ENCODE results near the gene SPOPL. TPM values are rescaled to one million over a fixed set of nuclear protein-coding genes. Genes with fewer than 3 reads are reported as not detected.

The SPOPL gene
- total and polyA plus RNA-seq, 2 donors (not counting 1 experiment from before 2014, with no cell fraction given), result 11.5 to 15.2 TPM

DNA sequence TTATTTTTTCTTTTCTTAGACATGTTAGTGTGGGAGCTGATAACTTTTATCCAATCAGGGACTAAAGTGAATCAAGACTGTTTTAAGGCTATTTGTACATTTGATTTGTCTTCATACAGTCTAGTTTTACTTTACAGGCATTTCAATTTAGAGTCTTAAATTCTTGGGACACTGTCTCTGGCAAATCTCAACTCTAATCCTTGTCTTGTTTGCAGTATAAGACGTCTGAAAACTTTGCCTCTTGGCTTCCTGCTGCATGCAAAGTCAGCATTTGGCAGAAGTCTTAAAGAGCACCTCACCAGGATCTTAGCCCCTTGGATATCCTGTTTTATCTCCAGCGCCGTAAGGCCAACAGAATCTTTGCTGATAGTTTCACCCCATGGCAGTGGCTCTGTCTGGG lies 30.3 kb downstream of the SPOPL start:
- Histone ChIP-seq H3K79me2 (ENCODE audit: control insufficient read depth, insufficient read depth, low read length) (peaks cover 2% of the 10 kb centered on the region), H3K36me3 (ENCODE audit: control insufficient read depth, insufficient read depth, low read length) (no peaks in the 10 kb centered on the region), H3K9me3 (ENCODE audit: control insufficient read depth, insufficient read depth, low read depth, low read length) (no peaks in the 10 kb centered on the region), H3K27me3 (ENCODE audit: control insufficient read depth, insufficient read depth, low read length) (no peaks in the 10 kb centered on the region), H3K4me3 (replicated peaks in 1 of 4; ENCODE audit: control extremely low read depth in 1 of 4, insufficient read depth in 1 of 4, low read depth in 3 of 4, low read length in 4 of 4) (no peak overlapping the region), H4K20me1 (ENCODE audit: control insufficient read depth, extremely low read depth, insufficient read depth, low read length) (no peaks in the 10 kb centered on the region), H3K9ac (ENCODE audit: insufficient read depth, low read length) (no peak overlapping the region), H3K27ac (ENCODE audit: insufficient read depth, low read length) (no peak overlapping the region), H2AFZ (ENCODE audit: low read length) (no peak overlapping the region), H3K4me2 (ENCODE audit: extremely low read depth, insufficient read depth, low read length) (no peak overlapping the region), H3K4me1 (ENCODE audit: control insufficient read depth, extremely low read depth, insufficient read depth, low read length) (no peaks in the 10 kb centered on the region)
- no peak for TF ChIP-seq EZH2 (IDR thresholded peaks at IDR 0.05; ENCODE audit: low read length, missing control alignments)
- TF ChIP-seq, protein P1, sequence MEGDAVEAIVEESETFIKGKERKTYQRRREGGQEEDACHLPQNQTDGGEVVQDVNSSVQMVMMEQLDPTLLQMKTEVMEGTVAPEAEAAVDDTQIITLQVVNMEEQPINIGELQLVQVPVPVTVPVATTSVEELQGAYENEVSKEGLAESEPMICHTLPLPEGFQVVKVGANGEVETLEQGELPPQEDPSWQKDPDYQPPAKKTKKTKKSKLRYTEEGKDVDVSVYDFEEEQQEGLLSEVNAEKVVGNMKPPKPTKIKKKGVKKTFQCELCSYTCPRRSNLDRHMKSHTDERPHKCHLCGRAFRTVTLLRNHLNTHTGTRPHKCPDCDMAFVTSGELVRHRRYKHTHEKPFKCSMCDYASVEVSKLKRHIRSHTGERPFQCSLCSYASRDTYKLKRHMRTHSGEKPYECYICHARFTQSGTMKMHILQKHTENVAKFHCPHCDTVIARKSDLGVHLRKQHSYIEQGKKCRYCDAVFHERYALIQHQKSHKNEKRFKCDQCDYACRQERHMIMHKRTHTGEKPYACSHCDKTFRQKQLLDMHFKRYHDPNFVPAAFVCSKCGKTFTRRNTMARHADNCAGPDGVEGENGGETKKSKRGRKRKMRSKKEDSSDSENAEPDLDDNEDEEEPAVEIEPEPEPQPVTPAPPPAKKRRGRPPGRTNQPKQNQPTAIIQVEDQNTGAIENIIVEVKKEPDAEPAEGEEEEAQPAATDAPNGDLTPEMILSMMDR (conservative IDR thresholded peaks at IDR 0.05 in 1 of 2, IDR thresholded peaks at IDR 0.05 in 1 of 2; ENCODE audit: low read depth in 1 of 2, low read length in 2 of 2), result no peak
- DNase-seq (ENCODE audit: low read depth in 2 of 2), result peak in 1 of 2 donors; percentile 11

DNA sequence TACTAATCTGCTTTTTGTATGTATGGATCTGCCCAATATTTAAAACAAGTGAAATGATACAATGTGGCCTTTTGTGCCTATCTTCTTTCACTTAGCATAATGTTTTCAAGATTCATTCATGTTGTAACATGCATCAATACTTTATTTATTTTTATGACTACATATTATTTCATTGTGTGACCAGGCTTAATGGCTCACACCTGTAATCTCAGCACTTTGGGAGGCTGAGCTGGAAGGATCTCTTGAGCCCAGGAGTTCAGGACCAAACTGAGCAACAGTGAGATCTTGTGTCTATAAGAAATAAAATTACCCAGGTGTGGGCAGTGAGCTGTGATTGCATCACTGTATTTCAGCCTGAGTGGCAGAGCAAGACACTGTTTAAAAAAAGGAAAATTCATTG lies 33.2 kb downstream of the SPOPL start:
- DNase-seq (ENCODE audit: low read depth in 2 of 2), result no peak
- TF ChIP-seq, protein P1 (conservative IDR thresholded peaks at IDR 0.05 in 1 of 2, IDR thresholded peaks at IDR 0.05 in 1 of 2; ENCODE audit: low read depth in 1 of 2, low read length in 2 of 2), result no peak
- no peak for TF ChIP-seq EZH2 (IDR thresholded peaks at IDR 0.05; ENCODE audit: low read length, missing control alignments)
- Histone ChIP-seq H3K27me3 (ENCODE audit: control insufficient read depth, insufficient read depth, low read length) (no peaks in the 10 kb centered on the region), H3K36me3 (ENCODE audit: control insufficient read depth, insufficient read depth, low read length) (no peaks in the 10 kb centered on the region), H3K9me3 (ENCODE audit: control insufficient read depth, insufficient read depth, low read depth, low read length) (no peaks in the 10 kb centered on the region), H3K79me2 (ENCODE audit: control insufficient read depth, insufficient read depth, low read length) (no peaks in the 10 kb centered on the region), H3K4me3 (replicated peaks in 1 of 4; ENCODE audit: control extremely low read depth in 1 of 4, insufficient read depth in 1 of 4, low read depth in 3 of 4, low read length in 4 of 4) (no peak overlapping the region), H4K20me1 (ENCODE audit: control insufficient read depth, extremely low read depth, insufficient read depth, low read length) (no peaks in the 10 kb centered on the region), H3K4me1 (ENCODE audit: control insufficient read depth, extremely low read depth, insufficient read depth, low read length) (no peaks in the 10 kb centered on the region), H2AFZ (ENCODE audit: low read length) (no peak overlapping the region), H3K9ac (ENCODE audit: insufficient read depth, low read length) (no peak overlapping the region), H3K4me2 (ENCODE audit: extremely low read depth, insufficient read depth, low read length) (no peak overlapping the region), H3K27ac (ENCODE audit: insufficient read depth, low read length) (no peak overlapping the region)

DNA sequence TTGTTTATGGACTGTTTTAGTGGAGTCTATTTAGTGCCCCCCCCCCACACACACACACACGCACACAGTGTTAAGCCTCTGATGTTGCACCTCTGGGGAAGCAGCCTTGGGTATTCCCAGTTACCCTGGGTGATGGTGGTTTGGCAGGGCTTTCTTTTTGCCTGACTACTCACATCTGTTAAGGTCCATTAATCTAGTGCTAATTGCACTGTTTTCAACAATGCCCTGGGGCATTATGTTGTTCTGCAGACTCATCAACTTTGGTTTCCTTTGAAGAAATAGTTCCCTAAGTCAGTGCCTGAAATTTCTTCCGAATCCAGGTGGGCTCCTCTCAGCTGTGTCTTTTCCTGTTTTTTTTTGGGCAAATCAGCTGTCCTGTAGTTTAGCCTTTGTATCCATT lies 34.7 kb downstream of the SPOPL start:
- Histone ChIP-seq H2AFZ (ENCODE audit: low read length) (no peak overlapping the region), H3K4me2 (ENCODE audit: extremely low read depth, insufficient read depth, low read length) (no peak overlapping the region), H3K4me3 (replicated peaks in 1 of 4; ENCODE audit: control extremely low read depth in 1 of 4, insufficient read depth in 1 of 4, low read depth in 3 of 4, low read length in 4 of 4) (no peak overlapping the region), H3K9ac (ENCODE audit: insufficient read depth, low read length) (no peak overlapping the region), H3K9me3 (ENCODE audit: control insufficient read depth, insufficient read depth, low read depth, low read length) (no peaks in the 10 kb centered on the region), H3K79me2 (ENCODE audit: control insufficient read depth, insufficient read depth, low read length) (no peaks in the 10 kb centered on the region), H3K36me3 (ENCODE audit: control insufficient read depth, insufficient read depth, low read length) (no peaks in the 10 kb centered on the region), H3K27ac (ENCODE audit: insufficient read depth, low read length) (no peak overlapping the region), H3K27me3 (ENCODE audit: control insufficient read depth, insufficient read depth, low read length) (no peaks in the 10 kb centered on the region), H4K20me1 (ENCODE audit: control insufficient read depth, extremely low read depth, insufficient read depth, low read length) (no peaks in the 10 kb centered on the region), H3K4me1 (ENCODE audit: control insufficient read depth, extremely low read depth, insufficient read depth, low read length) (no peaks in the 10 kb centered on the region)
- TF ChIP-seq, protein P1 (conservative IDR thresholded peaks at IDR 0.05 in 1 of 2, IDR thresholded peaks at IDR 0.05 in 1 of 2; ENCODE audit: low read depth in 1 of 2, low read length in 2 of 2), result no peak
- no peak for TF ChIP-seq EZH2 (IDR thresholded peaks at IDR 0.05; ENCODE audit: low read length, missing control alignments)
- DNase-seq (ENCODE audit: low read depth in 2 of 2), result peak in 1 of 2 donors; percentile 51

All from fibroblast of lung (primary cell).